ENCODE results near the gene GPR84.

Gene GPR84

GRCh38 chr12:54364413-54364812 lies at the start of gene GPR84:
Gene GPR84, minus strand, starts transcription at chr12:54364486. Its CDS starts 635 bp downstream, at chr12:54363851.
- peak within 1 kb of the TSS; percentile 35 to 99 (median 76); a peak in 19 of 20 replicates for H3K4me3 ChIP-seq
- TF ChIP-seq Cebpa-rat (IDR thresholded peaks at IDR 0.05) = peak; percentile 63 to 99 (median 98); a peak in 20 of 22 replicates

GRCh38 chr12:54413284-54414190 lies 49.3 kb upstream of the GPR84 start:
- peaks cover 25 to 59% (median 39%) of the 10 kb centered on the region in 11 experiments for H3K36me3 ChIP-seq
- peak overlapping the region; percentile 38 to 100 (median 60) for H3K4me3 ChIP-seq
- H4K20me1 ChIP-seq = peaks cover 21 to 86% (median 66%) of the 10 kb centered on the region in 11 experiments; a peak in 18 of 22 replicates
- peak overlapping the region; percentile 64 to 93 (median 79) for H3K9ac ChIP-seq
- H3K4me2 ChIP-seq = peak overlapping the region; percentile 92 to 100 (median 99)
- no peaks in the 10 kb centered on the region for H3K27me3 ChIP-seq
- no peaks in the 10 kb centered on the region for H3K9me3 ChIP-seq (replicated peaks in 1 of 11)
- peaks cover 75 to 87% (median 86%) of the 10 kb centered on the region in 10 experiments for H3K4me1 ChIP-seq
- no peak for TF ChIP-seq Cebpa-rat (IDR thresholded peaks at IDR 0.05)
- H3K27ac ChIP-seq = peak overlapping the region; percentile 81 to 93 (median 89)

More at GRCh38 chr12:54364413-54364812, at the start of gene GPR84:
- H3K9ac ChIP-seq = peak within 1 kb of the TSS; percentile 75 to 92 (median 87)
- H3K4me2 ChIP-seq = peak within 1 kb of the TSS; percentile 73 to 100 (median 97)
- H3K36me3 ChIP-seq = peaks cover 0 to 31% (median 25%) of the 10 kb centered on the region in 11 experiments; a peak in 20 of 22 replicates
- peak within 1 kb of the TSS; percentile 74 to 96 (median 92) for H3K27ac ChIP-seq
- peaks cover 62 to 96% (median 87%) of the 10 kb centered on the region in 10 experiments for H3K4me1 ChIP-seq
- no peaks in the 10 kb centered on the region for H3K27me3 ChIP-seq
- H4K20me1 ChIP-seq = peaks cover 0 to 38% (median 21%) of the 10 kb centered on the region in 11 experiments; a peak in 13 of 22 replicates
- H3K9me3 ChIP-seq (replicated peaks in 1 of 11) = peaks cover 0 to 16% (median 0%) of the 10 kb centered on the region in 11 experiments; a peak in 8 of 22 replicates

GRCh38 chr12:54412786-54413185 lies 48.5 kb upstream of the GPR84 start:
- H4K20me1 ChIP-seq = peaks cover 21 to 93% (median 73%) of the 10 kb centered on the region in 11 experiments; a peak in 19 of 22 replicates
- H3K36me3 ChIP-seq = peaks cover 32 to 67% (median 47%) of the 10 kb centered on the region in 11 experiments
- H3K27ac ChIP-seq = peak overlapping the region; percentile 81 to 93 (median 89)
- peak overlapping the region; percentile 38 to 100 (median 60) for H3K4me3 ChIP-seq
- TF ChIP-seq Cebpa-rat (IDR thresholded peaks at IDR 0.05) = no peak
- no peaks in the 10 kb centered on the region for H3K9me3 ChIP-seq (replicated peaks in 1 of 11)
- peak overlapping the region; percentile 64 to 93 (median 79) for H3K9ac ChIP-seq
- peak overlapping the region; percentile 92 to 100 (median 99) for H3K4me2 ChIP-seq
- peaks cover 75 to 94% (median 93%) of the 10 kb centered on the region in 10 experiments for H3K4me1 ChIP-seq
- no peaks in the 10 kb centered on the region for H3K27me3 ChIP-seq

- no peaks in the 10 kb centered on the region for H3K9me3 ChIP-seq (replicated peaks in 1 of 11)
- H3K27ac ChIP-seq = peak overlapping the region; percentile 81 to 93 (median 89)
- peaks cover 74 to 98% (median 97%) of the 10 kb centered on the region in 10 experiments for H3K4me1 ChIP-seq
- H4K20me1 ChIP-seq = peaks cover 21 to 98% (median 77%) of the 10 kb centered on the region in 11 experiments; a peak in 19 of 22 replicates
- H3K36me3 ChIP-seq = peaks cover 37 to 71% (median 51%) of the 10 kb centered on the region in 11 experiments
- H3K4me3 ChIP-seq = peak overlapping the region; percentile 38 to 100 (median 60); a peak in 19 of 20 replicates
- TF ChIP-seq Cebpa-rat (IDR thresholded peaks at IDR 0.05) = no peak
- H3K27me3 ChIP-seq = no peaks in the 10 kb centered on the region
- H3K9ac ChIP-seq = peak overlapping the region; percentile 64 to 93 (median 79)
- H3K4me2 ChIP-seq = peak overlapping the region; percentile 92 to 100 (median 99)
Measured at GRCh38 chr12:54412348-54412747, 48.1 kb upstream of the GPR84 start.

DNA sequence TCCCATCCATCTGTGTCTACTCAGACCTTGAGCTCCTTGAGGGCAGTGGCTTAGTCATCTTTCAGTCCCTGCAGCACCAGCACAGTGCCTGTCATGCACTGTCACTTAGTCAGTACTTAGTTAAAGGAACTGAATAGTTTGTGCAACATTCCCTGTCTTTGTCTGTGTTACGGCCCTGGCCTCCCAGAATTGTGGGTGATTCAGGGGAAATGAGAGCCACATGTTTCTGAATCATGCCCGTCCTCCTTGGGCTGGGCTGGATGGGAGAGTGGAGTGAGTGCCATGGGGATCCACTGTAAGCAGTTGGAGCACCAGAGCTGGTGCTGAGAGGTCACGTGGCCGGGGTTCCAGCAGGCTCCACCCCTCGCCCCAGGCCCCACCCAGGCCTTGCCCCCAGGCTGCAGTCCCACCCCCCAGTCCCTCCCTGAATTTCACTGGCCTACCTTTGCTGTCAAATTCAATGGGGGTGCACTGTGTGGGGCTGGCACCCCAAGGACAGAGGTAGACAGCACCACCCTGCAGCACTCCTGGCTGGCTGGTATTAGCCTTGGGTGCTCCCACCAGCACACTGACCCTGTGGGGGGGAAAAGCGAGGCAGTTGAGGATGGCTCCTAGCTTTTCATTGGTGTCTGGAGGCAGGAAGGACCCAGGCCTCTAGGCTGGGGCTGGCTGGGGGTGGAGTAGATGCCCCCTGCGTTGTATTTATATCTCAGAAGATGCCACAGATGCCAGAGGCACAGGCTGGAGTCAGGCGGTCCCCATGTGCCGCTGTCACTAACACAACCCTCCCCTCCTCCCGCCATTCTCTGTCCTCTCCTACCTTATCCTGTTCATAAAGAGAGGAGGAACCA lies 47.3 kb upstream of the GPR84 start:
- Histone ChIP-seq H3K9me3 (replicated peaks in 1 of 11) (no peaks in the 10 kb centered on the region), H4K20me1 (peaks cover 21 to 98% (median 79%) of the 10 kb centered on the region in 11 experiments; a peak in 19 of 22 replicates), H3K4me3 (peak overlapping the region in 8 of 10 experiments; percentile 51 to 100 (median 60); a peak in 12 of 20 replicates), H3K9ac (peak overlapping the region; percentile 64 to 93 (median 79)), H3K36me3 (peaks cover 44 to 79% (median 59%) of the 10 kb centered on the region in 11 experiments), H3K4me2 (peak overlapping the region; percentile 92 to 100 (median 99)), H3K27ac (peak overlapping the region; percentile 81 to 93 (median 89)), H3K27me3 (no peaks in the 10 kb centered on the region), H3K4me1 (peaks cover 67 to 100% (median 93%) of the 10 kb centered on the region in 10 experiments)
- peak in 3 of 11 experiments; percentile 17 to 38 (median 26); a peak in 2 of 22 replicates for TF ChIP-seq Cebpa-rat (IDR thresholded peaks at IDR 0.05)

DNA sequence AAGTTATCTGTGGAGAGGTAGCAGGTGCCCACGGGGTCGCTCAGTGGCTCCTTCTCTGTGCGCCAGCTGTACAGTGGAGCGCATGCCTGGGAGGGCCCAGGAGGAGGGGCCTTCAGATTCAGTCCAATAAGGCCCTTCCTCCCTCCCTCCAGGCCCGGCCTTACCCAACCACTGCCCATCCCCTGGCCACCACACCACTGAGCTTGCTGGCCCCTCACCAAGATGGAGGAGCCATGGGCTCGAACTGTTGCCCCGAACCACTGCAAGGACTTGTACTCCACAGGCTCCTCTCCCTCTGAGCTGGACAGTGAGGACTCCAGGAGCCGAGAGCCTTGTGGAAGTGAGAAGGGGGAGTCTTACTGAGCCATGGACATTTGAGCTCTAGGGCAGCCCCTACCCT lies 45.0 kb upstream of the GPR84 start:
- H3K27ac ChIP-seq = peak overlapping the region in 6 of 11 experiments; percentile 39 to 57 (median 50); a peak in 10 of 22 replicates
- no peak overlapping the region for H3K4me3 ChIP-seq
- H4K20me1 ChIP-seq = peaks cover 24 to 97% (median 79%) of the 10 kb centered on the region in 11 experiments; a peak in 19 of 22 replicates
- peak overlapping the region in 5 of 11 experiments; percentile 35 to 100 (median 70); a peak in 10 of 22 replicates for H3K4me2 ChIP-seq
- H3K27me3 ChIP-seq = no peaks in the 10 kb centered on the region; a peak in 1 of 22 replicates
- no peak for TF ChIP-seq Cebpa-rat (IDR thresholded peaks at IDR 0.05)
- H3K9me3 ChIP-seq (replicated peaks in 1 of 11) = no peaks in the 10 kb centered on the region
- peak overlapping the region in 5 of 11 experiments; percentile 8 to 37 (median 15); a peak in 2 of 22 replicates for H3K9ac ChIP-seq
- peaks cover 43 to 87% (median 70%) of the 10 kb centered on the region in 10 experiments for H3K4me1 ChIP-seq
- H3K36me3 ChIP-seq = peaks cover 67 to 87% (median 80%) of the 10 kb centered on the region in 11 experiments

GRCh38 chr12:54407183-54407905 lies 43.1 kb upstream of the GPR84 start:
- Histone ChIP-seq H3K4me3 (no peak overlapping the region), H3K27ac (peak overlapping the region in 9 of 11 experiments; percentile 15 to 57 (median 29); a peak in 12 of 22 replicates), H3K9ac (peak overlapping the region in 5 of 11 experiments; percentile 1 to 39 (median 33); a peak in 5 of 22 replicates), H4K20me1 (peaks cover 13 to 95% (median 84%) of the 10 kb centered on the region in 11 experiments; a peak in 19 of 22 replicates), H3K4me2 (peak overlapping the region in 6 of 11 experiments; percentile 33 to 100 (median 69); a peak in 10 of 22 replicates), H3K4me1 (peaks cover 24 to 68% (median 51%) of the 10 kb centered on the region in 10 experiments), H3K36me3 (peaks cover 86 to 100% (median 98%) of the 10 kb centered on the region in 11 experiments), H3K9me3 (replicated peaks in 1 of 11) (no peaks in the 10 kb centered on the region), H3K27me3 (no peaks in the 10 kb centered on the region; a peak in 1 of 22 replicates)
- no peak for TF ChIP-seq Cebpa-rat (IDR thresholded peaks at IDR 0.05)

All from BLaER1 treated with 17β-estradiol and CSF1 and Interleukin-3, amounts not matched to agents 10 nM and 100 nM (cell line).